GM21367 (cell line): Measurements from ENCODE around the gene WNT3A.

Experiments
- ATAC-seq: cut with Tn5 transposase; IDR thresholded peaks from one replicate; pipeline ENCODE4 v1.9.1; 2021; ENCODE audit not compliant: unreplicated experiment

WNT3A gene

GRCh38 chr1:228030451-228031201 lies 23.8 kb downstream of the WNT3A start:
- ATAC-seq: no peak

- no peak for ATAC-seq
Observed at GRCh38 chr1:228031276-228031995, 24.6 kb downstream of the WNT3A start.

- ATAC-seq: no peak
Observed at GRCh38 chr1:228032041-228032440, 25.2 kb downstream of the WNT3A start.

- no peak for ATAC-seq
Observed at GRCh38 chr1:228033376-228033775, 26.6 kb downstream of the WNT3A start.

- ATAC-seq: no peak
Observed at GRCh38 chr1:228034954-228035837, 28.4 kb downstream of the WNT3A start.

- ATAC-seq: no peak
Observed at GRCh38 chr1:228035844-228036243, 29.0 kb downstream of the WNT3A start.

- no peak for ATAC-seq
Observed at GRCh38 chr1:228036701-228037231, 30.0 kb downstream of the WNT3A start.

- ATAC-seq: peak; percentile 85
Observed at GRCh38 chr1:228037401-228038386, 30.9 kb downstream of the WNT3A start.

- ATAC-seq: no peak
Observed at GRCh38 chr1:228038387-228039005, 31.7 kb downstream of the WNT3A start.

- no peak for ATAC-seq
Observed at GRCh38 chr1:228039006-228039903, 32.5 kb downstream of the WNT3A start.

- ATAC-seq: no peak
Observed at GRCh38 chr1:228039986-228040385, 33.2 kb downstream of the WNT3A start.

- ATAC-seq: no peak
Observed at GRCh38 chr1:228041316-228041715, 34.5 kb downstream of the WNT3A start.

GRCh38 chr1:228042508-228042907 lies 35.7 kb downstream of the WNT3A start:
- no peak for ATAC-seq

GRCh38 chr1:228043281-228043848 lies 36.6 kb downstream of the WNT3A start:
- no peak for ATAC-seq

GRCh38 chr1:228044961-228045360 lies 38.2 kb downstream of the WNT3A start:
- no peak for ATAC-seq

- ATAC-seq: no peak
Observed at GRCh38 chr1:228045405-228045804, 38.6 kb downstream of the WNT3A start.

- ATAC-seq: no peak
Observed at GRCh38 chr1:228045871-228046270, 39.1 kb downstream of the WNT3A start.
